Mesothelial cell of epicardium (in vitro differentiated cells): Measurements from ENCODE around the gene C14orf132. TPM values are rescaled to one million over a fixed set of nuclear protein-coding genes. Genes with fewer than 3 reads are reported as not detected.
"Not testable (repeated sequence)": the region's sequence is repeated elsewhere in the genome, so short reads cannot be mapped to it uniquely, and the experiment has no call there.

Experiments
- DNase-seq, 2 experiments: peaks; one replicate each; pipeline ENCODE4 v3.0.0; 2021; ENCODE audit warnings: low spot score in 2 of 2; ENCODE audit not compliant: unreplicated experiment in 2 of 2
- H3K27ac Mint-ChIP-seq: 2 replicates; pipeline ENCODE4 v1.8.0; 2021; ENCODE audit warnings: mixed read lengths
- H3K27me3 Mint-ChIP-seq: 2 replicates; pipeline ENCODE4 v1.8.0; 2021; ENCODE audit warnings: low read depth, mixed read lengths
- H3K36me3 Mint-ChIP-seq: 2 replicates; pipeline ENCODE4 v1.8.0; 2021; ENCODE audit warnings: mixed read lengths
- H3K4me1 Mint-ChIP-seq: 2 replicates; pipeline ENCODE4 v1.8.0; 2021; ENCODE audit warnings: mixed read lengths
- H3K4me3 Mint-ChIP-seq: 2 replicates; pipeline ENCODE4 v1.8.0; 2021; ENCODE audit warnings: mild to moderate bottlenecking, moderate library complexity, mixed read lengths
- H3K9me3 Mint-ChIP-seq: 2 replicates; pipeline ENCODE4 v1.8.0; 2021; ENCODE audit warnings: mixed read lengths
- CTCF ChIP-seq: fragments of 200-600 bp; sonication (generic); IDR thresholded peaks from one replicate; pipeline ENCODE4 v1.5.0; 2021; ENCODE audit warnings: antibody characterized with exemption; ENCODE audit not compliant: unreplicated experiment
- total RNA-seq: library from RNA; stranded (reverse); gene quantifications from 3 replicates; pipeline ENCODE4 v1.2.1, GENCODE V29; 2021

Gene C14orf132
- total RNA-seq, 1 donor from 2014 or later, result 40.6 TPM

- no peaks in the 10 kb centered on the region for H3K4me1 Mint-ChIP-seq
- no peak overlapping the region for H3K4me3 Mint-ChIP-seq
- no peak for DNase-seq
- H3K9me3 Mint-ChIP-seq, result peaks cover 28% of the 10 kb centered on the region
- H3K27ac Mint-ChIP-seq, result no peak overlapping the region
- TF ChIP-seq CTCF, result no peak
- H3K36me3 Mint-ChIP-seq, result no peaks in the 10 kb centered on the region
- H3K27me3 Mint-ChIP-seq, result peaks cover 52% of the 10 kb centered on the region
Observed at GRCh38 chr14:96002498-96002884, 36.7 kb upstream of the C14orf132 start.

- TF ChIP-seq CTCF, result no peak
- H3K27ac Mint-ChIP-seq, result no peak overlapping the region
- H3K4me1 Mint-ChIP-seq, result peaks cover 2% of the 10 kb centered on the region
- no peak overlapping the region for H3K4me3 Mint-ChIP-seq
- DNase-seq, result no peak
- no peaks in the 10 kb centered on the region for H3K36me3 Mint-ChIP-seq
- peaks cover 28% of the 10 kb centered on the region for H3K9me3 Mint-ChIP-seq
- H3K27me3 Mint-ChIP-seq, result peaks cover 5% of the 10 kb centered on the region
Observed at GRCh38 chr14:96011131-96011530, 28.0 kb upstream of the C14orf132 start.

GRCh38 chr14:96011607-96012006 lies 27.6 kb upstream of the C14orf132 start:
- TF ChIP-seq CTCF, result no peak
- Mint-ChIP-seq H3K36me3 (no peaks in the 10 kb centered on the region), H3K27ac (no peak overlapping the region), H3K4me3 (no peak overlapping the region), H3K9me3 (peaks cover 28% of the 10 kb centered on the region), H3K4me1 (peaks cover 6% of the 10 kb centered on the region), H3K27me3 (peaks cover under 1% of the 10 kb centered on the region)
- no peak for DNase-seq

- H3K27me3 Mint-ChIP-seq, H3K4me3 Mint-ChIP-seq, DNase-seq, H3K36me3 Mint-ChIP-seq, H3K27ac Mint-ChIP-seq: not testable (repeated sequence)
- Mint-ChIP-seq H3K4me1 (peaks cover 10% of the 10 kb centered on the region), H3K9me3 (peaks cover 24% of the 10 kb centered on the region)
Observed at GRCh38 chr14:96012757-96013156, 26.4 kb upstream of the C14orf132 start.

GRCh38 chr14:96014176-96014575 lies 25.0 kb upstream of the C14orf132 start:
- Mint-ChIP-seq H3K4me3 (no peak overlapping the region), H3K36me3 (no peaks in the 10 kb centered on the region), H3K27me3 (peaks cover 20% of the 10 kb centered on the region), H3K9me3 (peaks cover 24% of the 10 kb centered on the region), H3K27ac (no peak overlapping the region), H3K4me1 (peaks cover 10% of the 10 kb centered on the region)
- DNase-seq, result no peak
- no peak for TF ChIP-seq CTCF

GRCh38 chr14:96016501-96017160 lies 22.5 kb upstream of the C14orf132 start:
- H3K27me3 Mint-ChIP-seq, result peaks cover 42% of the 10 kb centered on the region
- no peaks in the 10 kb centered on the region for H3K36me3 Mint-ChIP-seq
- no peak overlapping the region for H3K27ac Mint-ChIP-seq
- TF ChIP-seq CTCF, result no peak
- no peak for DNase-seq
- H3K4me1 Mint-ChIP-seq, result peaks cover 10% of the 10 kb centered on the region
- no peak overlapping the region for H3K4me3 Mint-ChIP-seq
- peaks cover 10% of the 10 kb centered on the region for H3K9me3 Mint-ChIP-seq
